GM12878 (cell line): ENCODE data around the gene USP34. TPM values are rescaled to one million over a fixed set of nuclear protein-coding genes. Genes with fewer than 3 reads are reported as not detected.

Experiments used
- ATAC-seq: fragments of 200-7000 bp; cut with Tn5 transposase; 3 replicates; pipeline ENCODE4 v1.9.1; 2020; ENCODE audit warnings: mild to moderate bottlenecking, moderate library complexity
- BruUV-seq: library from RNA; stranded (reverse); fragments of 400-500 nt; replicated peaks from 2 replicates; lab custom pipeline; 2021; lab: Mats Ljungman, UMichigan
- CTCF ChIA-PET: fragments of 300-600 bp; sonication (Branson Sonifier 250); formaldehyde crosslinking; extraction: SDS; loops from one replicate; lab custom pipeline; 2021; ENCODE audit warnings: inconsistent platforms; lab: Yijun Ruan, JAX
- POLR2A ChIA-PET: fragments of 350-600 bp; formaldehyde crosslinking; extraction: SDS; loops from one replicate; lab custom pipeline; 2021; ENCODE audit warnings: inconsistent platforms; lab: Charles Lee
- RAD21 ChIA-PET: fragments of 300-600 bp; sonication (Branson Sonifier 250); formaldehyde crosslinking; loops from one replicate; lab custom pipeline; 2023; ENCODE audit warnings: antibody characterized with exemption; ENCODE audit not compliant: unreplicated experiment; lab: Charles Lee
- SMC1A ChIA-PET: fragments of 300-600 bp; sonication (Branson Sonifier 250); formaldehyde crosslinking; loops from one replicate; lab custom pipeline; 2023; ENCODE audit not compliant: unreplicated experiment, uncharacterized antibody; lab: Charles Lee
- DNase-seq: peaks from one replicate; pipeline ENCODE4 v3.0.0-alpha.2; 2011; ENCODE audit warnings: low read depth, low spot score
- FAIRE-seq: peaks from 3 replicates; lab custom pipeline; 2011; peaks lifted over from hg19 to GRCh38; lab: Jason Lieb, UNC
- H2AFZ ChIP-seq: 2 replicates; pipeline ENCODE4 v1.6.0; 2011; ENCODE audit warnings: low read depth, low read length, control low read depth; ENCODE audit not compliant: control insufficient read depth
- H3K27ac ChIP-seq: 2 replicates; pipeline ENCODE4 v1.5.1; 2011; ENCODE audit warnings: control low read depth; ENCODE audit not compliant: control insufficient read depth, insufficient read depth
- H3K27me3 ChIP-seq, 2 experiments: replicated peaks in 1 of 2; 2 replicates each; pipeline versions ENCODE4 v1.6.0 to v1.6.1; 2011; ENCODE audit warnings: low read length in 1 of 2; ENCODE audit not compliant: control insufficient read depth in 2 of 2, insufficient read depth in 2 of 2
- H3K36me3 ChIP-seq, 2 experiments: 2 replicates each; pipeline ENCODE4 v1.5.1; 2011; ENCODE audit warnings: low read length in 1 of 2; ENCODE audit not compliant: control insufficient read depth in 2 of 2, insufficient read depth in 2 of 2
- H3K4me1 ChIP-seq: 2 replicates; pipeline ENCODE4 v1.6.1; 2011; ENCODE audit warnings: mild to moderate bottlenecking, low read length, moderate library complexity, mixed read lengths; ENCODE audit not compliant: control insufficient read depth, insufficient read depth
- H3K4me2 ChIP-seq: 2 replicates; pipeline ENCODE4 v1.6.0; 2011; ENCODE audit warnings: control low read depth; ENCODE audit not compliant: control insufficient read depth, insufficient read depth
- H3K4me3 ChIP-seq: fragments of 200-600 bp; sonication (generic); 2 replicates; pipeline ENCODE4 v1.5.1; 2016
- H3K79me2 ChIP-seq: 2 replicates; pipeline ENCODE4 v1.6.0; 2011; ENCODE audit warnings: low read length; ENCODE audit not compliant: control insufficient read depth, insufficient read depth
- H3K9ac ChIP-seq: 2 replicates; pipeline ENCODE4 v1.8.0; 2011; ENCODE audit warnings: low read length, control low read depth, mixed read lengths; ENCODE audit not compliant: control insufficient read depth, insufficient read depth
- H3K9me3 ChIP-seq: replicated peaks from 3 replicates; pipeline ENCODE4 v1.5.1; 2011; ENCODE audit warnings: mild to moderate bottlenecking, low read length; ENCODE audit not compliant: control insufficient read depth, insufficient read depth
- H4K20me1 ChIP-seq: 2 replicates; pipeline ENCODE4 v1.6.0; 2011; ENCODE audit not compliant: control insufficient read depth, insufficient read depth
- ATF7 ChIP-seq: fragments of 450-650 bp; IDR thresholded peaks from 2 replicates; pipeline ENCODE4 v1.6.1; 2016; ENCODE audit warnings: low read depth, mild to moderate bottlenecking
- BRCA1 ChIP-seq: IDR thresholded peaks from 2 replicates; pipeline ENCODE4 v1.6.1; 2011; ENCODE audit warnings: low read depth, low read length, improper control_type of control experiment
- CREM ChIP-seq: IDR thresholded peaks from 2 replicates; pipeline ENCODE4 v1.6.1; 2014; ENCODE audit warnings: antibody characterized with exemption, low read depth
- FOS ChIP-seq: IDR thresholded peaks from 3 replicates; pipeline ENCODE4 v1.6.1; 2011; ENCODE audit warnings: borderline replicate concordance; ENCODE audit not compliant: insufficient read length; ENCODE audit errors: extremely low read depth
- GABPA ChIP-seq: IDR thresholded peaks from 2 replicates; pipeline ENCODE4 v1.6.1; 2014; ENCODE audit warnings: antibody characterized with exemption, low read depth, mild to moderate bottlenecking, inconsistent platforms
- JUNB ChIP-seq: IDR thresholded peaks from 2 replicates; pipeline ENCODE4 v1.6.1; 2016; ENCODE audit warnings: antibody characterized with exemption, mild to moderate bottlenecking
- LARP7 ChIP-seq: fragments of 450-650 bp; IDR thresholded peaks from 2 replicates; pipeline ENCODE4 v1.6.1; 2017; ENCODE audit warnings: mild to moderate bottlenecking
- POLR2AphosphoS2 ChIP-seq: IDR thresholded peaks from 2 replicates; pipeline ENCODE4 v1.6.1; 2011; ENCODE audit warnings: low read depth, mild to moderate bottlenecking, low read length, improper control_type of control experiment, moderate library complexity
- RCOR1 ChIP-seq: conservative IDR thresholded peaks from 2 replicates; pipeline ENCODE4 v1.6.1; 2012; ENCODE audit warnings: low read depth, low read length, improper control_type of control experiment
- SMARCA5 ChIP-seq: fragments of 450-650 bp; IDR thresholded peaks from 2 replicates; pipeline ENCODE4 v1.6.1; 2017; ENCODE audit warnings: mild to moderate bottlenecking
- SMC3 ChIP-seq: IDR thresholded peaks from 2 replicates; pipeline ENCODE4 v1.6.1; 2011; ENCODE audit warnings: low read length, improper control_type of control experiment, borderline replicate concordance
- ZNF217 ChIP-seq: fragments of 450-650 bp; IDR thresholded peaks from 2 replicates; pipeline ENCODE4 v1.6.1; 2017; ENCODE audit warnings: antibody characterized with exemption, mild to moderate bottlenecking
- WGBS: methylation state at CpG from one replicate; pipeline ENCODE4 v1.1.6; 2016; ENCODE audit warnings: low lambda C conversion rate; ENCODE audit not compliant: insufficient replicate concordance, insufficient coverage; ENCODE audit errors: missing lambda C conversion rate; 5-methylcytosine and 5-hydroxymethylcytosine counted together
- in situ Hi-C: fragments of 300-500 bp; cut with MboI; formaldehyde crosslinking; loops from 9 replicates; pipeline ENCODE4 v1.14.3; 2018; ENCODE audit warnings: mixed read lengths
- intact Hi-C: fragments of 100-400 bp; cut with micrococcal nuclease; formaldehyde crosslinking; loops from one replicate; pipeline ENCODE4 v1.14.2; 2022; ENCODE audit not compliant: unreplicated experiment
- polyA plus RNA-seq, 11 experiments: library from polyadenylated mRNA; depleted of rRNA in 4 of 11; unstranded in 6 of 11; stranded (reverse) in 5 of 11; fragments of >200 nt; fragmentation: Nextera tagmentation in 4 of 11; fragmentation: Illumina TruSeq in 1 of 11; extraction: Ambion mirVana in 4 of 11; extraction: Trizol in 1 of 11; gene quantifications; 1 replicate in 1 of 11; 2 replicates in 10 of 11; pipeline versions ENCODE4 v1.2.1 to v1.2.3, GENCODE V29; 2011 to 2016; ENCODE audit warnings: inconsistent platforms in 2 of 11, missing spikeins in 2 of 11, low read depth in 1 of 11
- total RNA-seq, 4 experiments: library from RNA; depleted of rRNA in 3 of 4; stranded (reverse); fragments of >200 nt in 3 of 4; fragmentation: Illumina TruSeq in 1 of 4; extraction: Trizol in 1 of 4; gene quantifications; 2 replicates each; pipeline versions ENCODE4 v1.2.1 to v1.2.3, GENCODE V29; 2013 to 2021
- TF ChIP-seq, protein P1 (sequence below): IDR thresholded peaks from 2 replicates; pipeline ENCODE4 v1.6.1; 2012; ENCODE audit warnings: low read depth, low read length, improper control_type of control experiment

USP34 gene
- total and polyA plus RNA-seq, 10 of the 15 experiments (the other 5 are each of a cell fraction or from before 2014, with no cell fraction given), result 26.2 to 106 (median 62.1) TPM

DNA sequence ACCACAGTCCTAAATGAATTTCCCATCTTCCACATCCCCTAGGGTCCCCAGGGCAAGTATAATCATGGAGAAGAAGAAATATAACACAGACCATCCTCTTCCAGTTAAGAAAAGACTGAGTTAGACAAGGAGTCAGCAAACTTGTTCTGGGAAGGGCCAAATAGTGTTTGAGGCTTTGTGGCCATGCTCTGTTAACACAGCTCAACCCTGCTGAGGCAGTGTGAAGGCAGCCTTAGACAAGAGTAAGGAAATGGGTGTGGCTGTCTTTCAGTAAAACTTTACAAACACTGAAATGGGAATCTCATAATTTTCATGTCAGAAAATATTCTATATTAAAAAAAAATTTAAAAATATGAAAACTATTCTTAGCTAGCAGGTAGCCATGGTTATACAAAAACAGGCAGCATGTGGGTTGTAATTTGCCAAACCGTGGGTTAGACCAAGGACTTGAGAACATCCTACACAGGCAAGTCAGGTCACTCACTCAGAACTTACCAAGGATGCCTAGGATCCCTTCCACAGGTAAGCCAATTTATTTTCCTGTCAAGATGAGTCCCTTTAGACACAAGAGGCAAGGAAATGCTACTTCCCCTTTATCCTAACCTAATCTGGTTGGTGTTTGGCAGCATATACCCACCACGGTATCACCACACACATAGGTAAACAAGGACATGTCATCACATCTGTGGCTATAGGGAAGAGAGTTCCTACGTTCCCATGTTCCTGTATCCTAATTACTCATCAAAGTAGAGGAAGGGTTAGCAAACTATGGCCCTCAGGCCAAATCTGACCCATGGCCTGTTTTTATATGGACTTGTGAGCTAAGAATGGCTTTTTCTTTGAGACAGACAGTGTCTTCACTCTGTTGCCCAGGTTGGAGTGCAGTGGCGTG lies 277.0 kb downstream of the USP34 start:
- H2AFZ ChIP-seq, result no peak overlapping the region
- H3K4me2 ChIP-seq, result no peak overlapping the region
- TF ChIP-seq GABPA, result no peak
- no peak for TF ChIP-seq SMC3
- TF ChIP-seq, protein P1, sequence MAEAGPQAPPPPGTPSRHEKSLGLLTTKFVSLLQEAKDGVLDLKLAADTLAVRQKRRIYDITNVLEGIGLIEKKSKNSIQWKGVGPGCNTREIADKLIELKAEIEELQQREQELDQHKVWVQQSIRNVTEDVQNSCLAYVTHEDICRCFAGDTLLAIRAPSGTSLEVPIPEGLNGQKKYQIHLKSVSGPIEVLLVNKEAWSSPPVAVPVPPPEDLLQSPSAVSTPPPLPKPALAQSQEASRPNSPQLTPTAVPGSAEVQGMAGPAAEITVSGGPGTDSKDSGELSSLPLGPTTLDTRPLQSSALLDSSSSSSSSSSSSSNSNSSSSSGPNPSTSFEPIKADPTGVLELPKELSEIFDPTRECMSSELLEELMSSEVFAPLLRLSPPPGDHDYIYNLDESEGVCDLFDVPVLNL, result no peak
- TF ChIP-seq SMARCA5, result no peak
- TF ChIP-seq RCOR1, result no peak
- no peak for TF ChIP-seq CREM
- TF ChIP-seq JUNB, result no peak
- no peak for TF ChIP-seq BRCA1
- TF ChIP-seq FOS, result no peak
- no peak for TF ChIP-seq ATF7
- TF ChIP-seq ZNF217, result no peak
- no peak for TF ChIP-seq POLR2AphosphoS2
- TF ChIP-seq LARP7, result no peak
- peaks cover 0 to 17% of the 10 kb centered on the region in 2 experiments for H3K36me3 ChIP-seq
- RAD21 ChIA-PET, result interaction anchor here (0.6 to 1.1 kb wide), 2 partner anchors 129 to 232 kb away, joined by 3 read pairs; no protein-coding TSS in a partner anchor
- FAIRE-seq, result peak; percentile 7
- ATAC-seq, result peak; percentile 50
- no peak overlapping the region for H3K4me3 ChIP-seq
- H3K27ac ChIP-seq, result no peak overlapping the region
- no peaks in the 10 kb centered on the region for H3K79me2 ChIP-seq
- no peak for DNase-seq
- H3K27me3 ChIP-seq, result no peaks in the 10 kb centered on the region
- intact Hi-C loops, result no loop called here
- in situ Hi-C loops, result no loop called here
- no TSS peak for BruUV-seq
- CTCF ChIA-PET, result interaction anchor here (1.2 to 1.6 kb wide), 2 partner anchors 17 to 195 kb away, joined by 3 read pairs; no protein-coding TSS in a partner anchor
- H3K9ac ChIP-seq, result no peak overlapping the region
- no peaks in the 10 kb centered on the region for H4K20me1 ChIP-seq
- H3K9me3 ChIP-seq, result no peaks in the 10 kb centered on the region
- SMC1A ChIA-PET, result interaction anchor here (1.0 to 1.7 kb wide), 2 partner anchors 10 to 14 kb away, joined by 3 to 4 read pairs; no protein-coding TSS in a partner anchor
- WGBS, result 82% methylated on average over 4 of the region's 4 CpGs
- POLR2A ChIA-PET, result no interaction called here
- H3K4me1 ChIP-seq, result no peaks in the 10 kb centered on the region
